ENCODE measurements around the gene SUPT3H. TPM values are rescaled to one million over a fixed set of nuclear protein-coding genes. Genes with fewer than 3 reads are reported as not detected.

The SUPT3H gene
- total and polyA plus RNA-seq, 2 experiments from 2014 or later: 12.4 to 19.4 TPM

GRCh38 chr6:45386501-45386900, 8.8 kb upstream of the SUPT3H start:
- Histone ChIP-seq H3K4me3 (no peak overlapping the region), H3K4me1 (ENCODE audit: low read depth) (no peaks in the 10 kb centered on the region), H3K27ac (no peak overlapping the region), H3K9me3 (ENCODE audit: low read depth) (no peaks in the 10 kb centered on the region), H3K27me3 (no peaks in the 10 kb centered on the region), H3K36me3 (no peaks in the 10 kb centered on the region)
- no peak for DNase-seq (ENCODE audit: low read depth in 1 of 2, low spot score in 1 of 2)
- no peak for TF ChIP-seq CTCF (IDR thresholded peaks at IDR 0.05; ENCODE audit: low read depth, low read length)

GRCh38 chr6:45382391-45382790, 4.7 kb upstream of the SUPT3H start:
- no peaks in the 10 kb centered on the region for H3K36me3 ChIP-seq
- no peaks in the 10 kb centered on the region for H3K4me1 ChIP-seq (ENCODE audit: low read depth)
- no peak for DNase-seq (ENCODE audit: low read depth in 1 of 2, low spot score in 1 of 2)
- H3K9me3 ChIP-seq (ENCODE audit: low read depth): no peaks in the 10 kb centered on the region
- H3K27me3 ChIP-seq: no peaks in the 10 kb centered on the region
- H3K4me3 ChIP-seq: no peak overlapping the region
- no peak overlapping the region for H3K27ac ChIP-seq
- TF ChIP-seq CTCF (IDR thresholded peaks at IDR 0.05; ENCODE audit: low read depth, low read length): no peak

- DNase-seq (ENCODE audit: low read depth in 1 of 2, low spot score in 1 of 2): peak in 1 of 2 donors; percentile 39
Observed at GRCh38 chr6:45378334-45378926, 696 bp upstream of the SUPT3H start.

GRCh38 chr6:45377043-45377553, 636 bp downstream of the SUPT3H start:
- peak overlapping the region; percentile 96 for H3K27ac ChIP-seq
- peak overlapping the region; percentile 74 for H3K4me3 ChIP-seq

More at GRCh38 chr6:45378334-45378926, 696 bp upstream of the SUPT3H start:
- no peak for TF ChIP-seq CTCF (IDR thresholded peaks at IDR 0.05; ENCODE audit: low read depth, low read length)
- peaks cover 4% of the 10 kb centered on the region for H3K4me1 ChIP-seq (ENCODE audit: low read depth)
- peak overlapping the region; percentile 96 for H3K27ac ChIP-seq
- H3K36me3 ChIP-seq: no peaks in the 10 kb centered on the region
- H3K27me3 ChIP-seq: no peaks in the 10 kb centered on the region
- H3K4me3 ChIP-seq: peak overlapping the region; percentile 74
- H3K9me3 ChIP-seq (ENCODE audit: low read depth): no peaks in the 10 kb centered on the region

GRCh38 chr6:45376310-45377042, 1.3 kb downstream of the SUPT3H start:
- H3K27ac ChIP-seq: peak overlapping the region; percentile 96
- peak; percentile 40 to 71 for DNase-seq (ENCODE audit: low read depth in 1 of 2, low spot score in 1 of 2)

More at GRCh38 chr6:45377043-45377553, 636 bp downstream of the SUPT3H start:
- DNase-seq (ENCODE audit: low read depth in 1 of 2, low spot score in 1 of 2): peak in 1 of 2 donors; percentile 22
- Histone ChIP-seq H3K27me3 (no peaks in the 10 kb centered on the region), H3K36me3 (no peaks in the 10 kb centered on the region), H3K4me1 (ENCODE audit: low read depth) (peaks cover 4% of the 10 kb centered on the region), H3K9me3 (ENCODE audit: low read depth) (no peaks in the 10 kb centered on the region)
- TF ChIP-seq CTCF (IDR thresholded peaks at IDR 0.05; ENCODE audit: low read depth, low read length): no peak

More at GRCh38 chr6:45376310-45377042, 1.3 kb downstream of the SUPT3H start:
- Histone ChIP-seq H3K9me3 (ENCODE audit: low read depth) (no peaks in the 10 kb centered on the region), H3K4me1 (ENCODE audit: low read depth) (peaks cover 4% of the 10 kb centered on the region), H3K4me3 (peak overlapping the region; percentile 74), H3K36me3 (no peaks in the 10 kb centered on the region), H3K27me3 (no peaks in the 10 kb centered on the region)
- peak; percentile 3 for TF ChIP-seq CTCF (IDR thresholded peaks at IDR 0.05; ENCODE audit: low read depth, low read length)
